K562 (cell line): ENCODE measurements around the gene FUT4. TPM values are rescaled to one million over a fixed set of nuclear protein-coding genes. Genes with fewer than 3 reads are reported as not detected.

Source experiments
- ATAC-seq: fragments of 200-7000 bp; cut with Tn5 transposase; 3 replicates; pipeline ENCODE4 v1.9.1; 2020; ENCODE audit warnings: moderate library complexity
- BruUV-seq: library from RNA; stranded (reverse); fragments of 400-500 nt; replicated peaks from 2 replicates; lab custom pipeline; 2021; lab: Mats Ljungman, UMichigan
- CTCF ChIA-PET: fragments of 300-600 bp; formaldehyde crosslinking; extraction: SDS; loops from one replicate; lab custom pipeline; 2021; ENCODE audit warnings: low intra/inter-chr PET ratio; lab: Yijun Ruan, JAX
- POLR2A ChIA-PET: fragments of 300-600, 350-650 bp; sonication (Branson Sonifier 250); formaldehyde crosslinking; extraction: SDS; loops from one replicate; lab custom pipeline; 2021; ENCODE audit warnings: antibody characterized with exemption, inconsistent platforms; lab: Yijun Ruan, JAX
- DNase-seq, 4 experiments: peaks; one replicate each; pipeline versions ENCODE4 v3.0.0 to v3.0.0-alpha.2; 2011 to 2018; ENCODE audit warnings: low spot score in 3 of 4, mixed read lengths in 3 of 4; ENCODE audit errors: extremely low read depth in 1 of 4
- FAIRE-seq: peaks from 2 replicates; lab custom pipeline; 2011; peaks lifted over from hg19 to GRCh38; lab: Jason Lieb, UNC
- H2AFZ ChIP-seq: 2 replicates; pipeline ENCODE4 v1.6.0; 2011; ENCODE audit warnings: low read depth, low read length, control low read depth, inconsistent platforms
- H3K27ac ChIP-seq: fragments of 200-600 bp; 3 replicates; pipeline ENCODE4 v1.8.0; 2011; ENCODE audit warnings: low read depth, mild to moderate bottlenecking, control low read depth, inconsistent platforms, low read length, moderate library complexity, mixed read lengths; ENCODE audit errors: extremely low read depth
- H3K27me3 ChIP-seq, 2 experiments: fragments of 300-600 bp in 1 of 2; 2 replicates in 1 of 2; 3 replicates in 1 of 2; pipeline versions ENCODE4 v1.6.0 to v1.8.0; 2011; ENCODE audit warnings: inconsistent platforms in 2 of 2, low read length in 2 of 2, mild to moderate bottlenecking in 1 of 2, mixed read lengths in 1 of 2, moderate library complexity in 1 of 2; ENCODE audit not compliant: control insufficient read depth in 2 of 2, insufficient read depth in 2 of 2
- H3K36me3 ChIP-seq: fragments of 300-600 bp; 3 replicates; pipeline ENCODE4 v1.8.0; 2011; ENCODE audit warnings: mild to moderate bottlenecking, low read length, inconsistent platforms; ENCODE audit not compliant: control insufficient read depth, insufficient read depth
- H3K4me1 ChIP-seq, 2 experiments: fragments of 200-600 bp in 1 of 2; replicated peaks in 1 of 2; 2 replicates in 1 of 2; 3 replicates in 1 of 2; pipeline versions ENCODE4 v1.5.1 to v1.8.0; 2011; ENCODE audit warnings: inconsistent platforms in 2 of 2, low read length in 2 of 2, mild to moderate bottlenecking in 1 of 2, mixed read lengths in 1 of 2, moderate library complexity in 1 of 2; ENCODE audit not compliant: control insufficient read depth in 2 of 2, insufficient read depth in 2 of 2
- H3K4me2 ChIP-seq: 2 replicates; pipeline ENCODE4 v1.6.1; 2011; ENCODE audit warnings: low read length, control low read depth, inconsistent platforms, mixed read lengths; ENCODE audit not compliant: insufficient read depth
- H3K4me3 ChIP-seq: fragments of 200-600 bp; sonication (generic), shearing (Covaris generic); 2 replicates; pipeline ENCODE4 v1.5.1; 2016; ENCODE audit warnings: control low read depth, inconsistent platforms
- H3K79me2 ChIP-seq: fragments of 200-600 bp; 3 replicates; pipeline ENCODE4 v1.8.0; 2011; ENCODE audit warnings: low read length, inconsistent platforms; ENCODE audit not compliant: control insufficient read depth, insufficient read depth
- H3K9ac ChIP-seq, 2 experiments: 2 replicates each; pipeline versions ENCODE4 v1.6.0 to v1.6.1; 2011; ENCODE audit warnings: low read depth in 2 of 2, low read length in 2 of 2, control low read depth in 1 of 2, inconsistent platforms in 1 of 2, mild to moderate bottlenecking in 1 of 2, mixed read lengths in 1 of 2; ENCODE audit not compliant: insufficient read depth in 1 of 2
- H3K9me1 ChIP-seq: one replicate; pipeline ENCODE4 v1.6.0; 2011; ENCODE audit warnings: inconsistent platforms, mild to moderate bottlenecking, low read length, moderate library complexity; ENCODE audit not compliant: control insufficient read depth, insufficient read depth
- H3K9me3 ChIP-seq: replicated peaks from 2 replicates; pipeline ENCODE4 v1.5.1; 2011; ENCODE audit warnings: low read depth, low read length, inconsistent platforms; ENCODE audit not compliant: control insufficient read depth, insufficient read depth
- H4K20me1 ChIP-seq: replicated peaks from 2 replicates; pipeline ENCODE4 v1.6.1; 2011; ENCODE audit warnings: low read length, inconsistent platforms, mixed read lengths; ENCODE audit not compliant: control insufficient read depth, insufficient read depth
- HMBOX1 ChIP-seq: sonication (generic); IDR thresholded peaks from 2 replicates; pipeline ENCODE4 v1.6.1; 2016
- ID3 ChIP-seq, 2 experiments: fragments of 250-450 bp in 1 of 2; fragments of 450-650 bp in 1 of 2; sonication (Bioruptor Pico) in 1 of 2; IDR thresholded peaks; 2 replicates each; pipeline versions ENCODE4 v1.6.1 to v1.8.0; 2016 to 2021; ENCODE audit warnings: mild to moderate bottlenecking in 2 of 2, moderate library complexity in 2 of 2, missing compliant biosample characterization in 1 of 2, missing genetic modification characterization in 1 of 2
- MEF2D ChIP-seq: conservative IDR thresholded peaks from 2 replicates; pipeline ENCODE4 v1.6.1; 2016; ENCODE audit warnings: low read depth, missing genetic modification characterization, missing compliant biosample characterization
- POLR2G ChIP-seq: fragments of 200-400 bp; formaldehyde crosslinking; IDR thresholded peaks from 2 replicates; pipeline ENCODE4 v1.6.1; 2017; ENCODE audit warnings: low read depth, mild to moderate bottlenecking, antibody characterized with exemption, low read length, moderate library complexity
- SMAD4 ChIP-seq: fragments of 250-450 bp; sonication (Bioruptor Pico); conservative IDR thresholded peaks from 2 replicates; pipeline ENCODE4 v1.8.0; 2021; ENCODE audit warnings: inconsistent platforms, mild to moderate bottlenecking, moderate library complexity
- SRSF3 ChIP-seq: fragments of 200-400 bp; formaldehyde crosslinking; IDR thresholded peaks from 2 replicates; pipeline ENCODE4 v1.6.1; 2016; ENCODE audit warnings: mild to moderate bottlenecking, low read length, moderate library complexity; ENCODE audit not compliant: insufficient read depth
- ZNF780A ChIP-seq: fragments of 250-450 bp; sonication (Bioruptor Pico); IDR thresholded peaks from 2 replicates; pipeline ENCODE4 v1.5.0; 2021; ENCODE audit warnings: mild to moderate bottlenecking
- in situ Hi-C: fragments of 300-500 bp; cut with MboI; formaldehyde crosslinking; loops from 4 replicates; pipeline ENCODE4 v1.15.0; 2018; ENCODE audit warnings: inconsistent platforms, mixed read lengths
- intact Hi-C: fragments of 100-400 bp; cut with micrococcal nuclease; formaldehyde crosslinking; loops from 2 replicates; pipeline ENCODE4 v1.14.2; 2022
- polyA plus RNA-seq, 8 experiments: library from polyadenylated mRNA; depleted of rRNA in 4 of 8; stranded (reverse) in 5 of 8; unstranded in 3 of 8; fragments of >200 nt; fragmentation: Nextera tagmentation in 2 of 8; fragmentation: Illumina TruSeq in 1 of 8; extraction: Ambion mirVana in 2 of 8; extraction: Trizol in 1 of 8; gene quantifications; 2 replicates each; pipeline versions ENCODE4 v1.2.1 to v1.2.3, GENCODE V29; 2011 to 2014; ENCODE audit warnings: inconsistent platforms in 1 of 8, missing spikeins in 1 of 8
- total RNA-seq, 7 experiments: library from RNA; depleted of rRNA in 6 of 7; stranded (reverse); fragments of >200 nt in 6 of 7; fragmentation: Illumina TruSeq in 2 of 7; extraction: Trizol in 2 of 7; gene quantifications; 2 replicates each; pipeline versions ENCODE4 v1.2.1 to v1.2.3, GENCODE V29; 2011 to 2021; ENCODE audit warnings: low replicate concordance in 1 of 7

FUT4 gene
- total and polyA plus RNA-seq, 9 of the 15 experiments (the other 6 are each of a cell fraction or from before 2014, with no cell fraction given): 1.1 to 8.9 (median 5.5) TPM

- CTCF ChIA-PET: no interaction called here
- no peak for FAIRE-seq
These were observed 15.2 kb upstream of the FUT4 start for GRCh38 chr11:94528551-94528950.

More at GRCh38 chr11:94528551-94528950, 15.2 kb upstream of the FUT4 start:
- Histone ChIP-seq H3K79me2 (no peaks in the 10 kb centered on the region), H2AFZ (no peak overlapping the region), H3K9ac (no peak overlapping the region), H4K20me1 (no peaks in the 10 kb centered on the region), H3K4me2 (no peak overlapping the region), H3K27me3 (no peaks in the 10 kb centered on the region; a peak in 1 of 5 replicates), H3K36me3 (no peaks in the 10 kb centered on the region)
- TF ChIP-seq ID3 (CRISPR knock-in tag; IDR thresholded peaks at IDR 0.05) (no peak), ID3 (tag; IDR thresholded peaks at IDR 0.05) (no peak), HMBOX1 (no peak), SRSF3 (no peak), ZNF780A (CRISPR knock-in tag) (no peak), SMAD4 (peak; percentile 56), POLR2G (no peak), MEF2D (tag) (0 out of 2 replicates have a peak, but pooled peaks have one; percentile 33)
- TF ChIP-seq, all 486 proteins: peak for 2
- H3K9me3 ChIP-seq: no peaks in the 10 kb centered on the region
- no TSS peak for BruUV-seq
- ATAC-seq (no peak), DNase-seq (no peak)
- intact Hi-C loops: loop anchor here (10.0 kb wide), 2 partner anchors 236 to 366 kb away; partner anchors contain the start of gene AMOTL1
- H3K4me3 ChIP-seq: no peak overlapping the region
- in situ Hi-C loops: no loop called here
- POLR2A ChIA-PET: no interaction called here
- no peaks in the 10 kb centered on the region for H3K9me1 ChIP-seq
- H3K27ac ChIP-seq: no peak overlapping the region
- H3K4me1 ChIP-seq: no peaks in the 10 kb centered on the region; a peak in 1 of 5 replicates
